Left hindlimb (tissue), 1 donor: ENCODE results near the gene CYSTM1.

Experiments
- DNase-seq: peaks from one replicate; pipeline ENCODE4 v3.0.0-alpha.2; 2018

Gene CYSTM1, protein sequence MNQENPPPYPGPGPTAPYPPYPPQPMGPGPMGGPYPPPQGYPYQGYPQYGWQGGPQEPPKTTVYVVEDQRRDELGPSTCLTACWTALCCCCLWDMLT

DNA sequence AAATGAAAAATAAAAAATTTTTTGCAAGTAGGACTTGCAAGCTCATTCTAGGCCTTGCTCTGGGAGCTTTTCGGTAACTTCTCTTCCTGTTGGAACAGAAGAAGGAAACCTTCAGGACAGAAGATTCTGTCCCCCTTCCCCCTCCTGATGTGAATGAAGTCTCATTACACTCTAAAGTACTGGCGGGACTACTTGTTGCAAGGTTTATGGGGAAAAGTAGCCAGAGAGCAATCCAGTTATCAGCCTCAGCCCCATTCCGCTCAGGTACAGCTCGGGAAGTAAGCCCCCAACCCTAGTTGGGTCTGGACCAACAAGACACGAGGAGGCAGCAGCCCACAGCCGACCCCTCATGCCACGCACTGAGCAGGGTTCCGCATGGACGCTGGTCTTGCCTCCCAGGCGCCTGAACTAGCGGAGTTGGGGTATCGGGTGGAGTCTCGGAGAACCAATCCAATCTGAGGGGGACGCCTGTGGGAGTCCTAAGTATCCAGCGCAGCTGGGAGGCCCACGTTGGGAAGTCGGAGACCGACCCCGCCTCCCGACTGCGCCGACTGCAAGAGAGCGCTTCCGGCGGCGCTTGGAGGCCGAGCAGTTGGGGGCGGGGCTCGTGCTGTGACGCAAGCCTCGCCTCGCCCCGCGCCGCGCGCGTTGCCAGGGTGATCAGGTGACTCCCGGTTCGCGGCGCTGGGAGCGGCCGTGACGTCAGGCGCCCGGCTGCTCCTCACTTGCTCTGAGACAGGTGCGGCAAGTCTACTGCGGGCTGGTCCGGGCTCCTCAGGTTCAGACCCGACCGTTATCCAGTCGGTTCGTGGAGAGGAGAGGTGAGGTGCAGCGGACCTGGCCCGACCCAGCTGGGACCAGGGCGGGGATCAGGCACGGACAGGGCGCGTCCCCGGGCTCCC, at the start of gene CYSTM1:
TSS of gene CYSTM1 (plus strand) at position 724 of the 902 bp plus-strand sequence. CDS start 19,278 bp downstream, outside the sequence.
- peak; percentile 97 for DNase-seq

DNA sequence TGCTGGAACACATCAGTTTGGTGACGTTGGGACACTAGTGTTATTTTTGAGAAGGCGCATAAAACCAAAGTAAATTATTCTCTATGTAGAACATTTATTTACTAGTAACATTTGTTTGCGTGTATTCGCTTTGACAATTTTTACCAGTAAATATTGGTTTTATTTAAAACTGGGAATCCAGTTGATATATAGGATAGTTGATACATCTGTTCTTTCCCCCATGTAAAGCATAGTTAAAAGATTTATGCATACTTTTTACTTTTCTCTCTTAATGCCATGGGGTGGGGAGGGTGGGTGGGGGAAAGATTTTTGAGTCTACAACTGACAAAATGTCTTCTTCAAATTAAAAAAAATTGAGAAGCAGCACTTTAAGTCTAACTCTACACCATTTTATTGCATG, 49.4 kb upstream of the CYSTM1 start, which contains the start of gene IGIP:
TSS of gene IGIP (plus strand) at position 301 of the 400 bp plus-strand sequence. CDS start 2,540 bp downstream, outside the sequence.
- no peak for DNase-seq

DNA sequence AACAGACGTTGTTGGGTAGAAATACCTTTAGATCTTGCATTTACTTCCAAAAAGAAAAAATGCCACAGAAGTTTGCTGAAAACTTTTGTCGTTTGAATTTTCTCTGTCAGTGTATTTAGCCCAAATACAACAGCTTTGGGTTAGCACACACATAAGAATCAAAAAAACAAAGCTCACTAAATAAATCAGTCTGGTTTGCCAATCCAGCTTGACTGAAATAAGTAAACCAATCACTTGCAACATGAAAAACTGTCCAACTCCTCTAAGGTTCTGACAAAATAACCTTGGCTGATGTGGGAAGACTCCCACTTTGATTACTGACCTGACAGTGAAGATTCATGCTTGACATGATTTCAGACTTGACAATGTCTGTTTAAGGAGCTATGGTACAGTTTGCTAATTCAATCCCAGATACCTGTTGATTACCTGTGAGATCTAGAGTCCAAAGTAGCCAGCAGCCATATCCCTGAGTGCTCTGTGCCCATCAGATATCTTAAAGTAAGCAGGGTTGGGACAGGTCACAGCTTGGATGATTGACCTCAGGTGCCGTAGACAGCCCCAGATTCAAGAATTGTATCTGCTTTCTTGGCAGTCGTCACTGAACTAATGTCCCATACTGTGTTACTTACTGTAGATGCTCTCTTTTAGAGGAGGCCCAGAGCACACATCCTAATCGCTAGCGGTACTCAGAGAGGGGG, 48.5 kb upstream of the CYSTM1 start:
- DNase-seq = no peak

DNA sequence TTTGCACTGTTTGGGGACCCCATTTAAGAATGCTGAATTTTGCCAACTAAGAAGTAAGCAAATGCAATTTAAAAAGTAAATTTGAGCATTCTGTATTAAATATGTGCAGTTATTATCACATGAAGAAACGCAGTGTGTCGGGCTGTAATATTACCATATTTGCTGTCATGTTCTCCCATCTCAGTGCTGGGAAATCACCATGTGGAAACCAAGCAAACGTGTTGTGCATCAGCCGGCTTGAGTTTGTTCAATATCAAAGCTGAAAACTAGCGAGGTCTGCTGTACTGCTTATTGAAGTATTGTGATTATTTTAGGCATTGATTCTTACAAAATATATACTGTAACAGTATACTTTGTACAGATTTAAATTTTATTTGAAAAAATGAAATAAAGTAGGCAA, 46.6 kb upstream of the CYSTM1 start:
- no peak for DNase-seq

DNA sequence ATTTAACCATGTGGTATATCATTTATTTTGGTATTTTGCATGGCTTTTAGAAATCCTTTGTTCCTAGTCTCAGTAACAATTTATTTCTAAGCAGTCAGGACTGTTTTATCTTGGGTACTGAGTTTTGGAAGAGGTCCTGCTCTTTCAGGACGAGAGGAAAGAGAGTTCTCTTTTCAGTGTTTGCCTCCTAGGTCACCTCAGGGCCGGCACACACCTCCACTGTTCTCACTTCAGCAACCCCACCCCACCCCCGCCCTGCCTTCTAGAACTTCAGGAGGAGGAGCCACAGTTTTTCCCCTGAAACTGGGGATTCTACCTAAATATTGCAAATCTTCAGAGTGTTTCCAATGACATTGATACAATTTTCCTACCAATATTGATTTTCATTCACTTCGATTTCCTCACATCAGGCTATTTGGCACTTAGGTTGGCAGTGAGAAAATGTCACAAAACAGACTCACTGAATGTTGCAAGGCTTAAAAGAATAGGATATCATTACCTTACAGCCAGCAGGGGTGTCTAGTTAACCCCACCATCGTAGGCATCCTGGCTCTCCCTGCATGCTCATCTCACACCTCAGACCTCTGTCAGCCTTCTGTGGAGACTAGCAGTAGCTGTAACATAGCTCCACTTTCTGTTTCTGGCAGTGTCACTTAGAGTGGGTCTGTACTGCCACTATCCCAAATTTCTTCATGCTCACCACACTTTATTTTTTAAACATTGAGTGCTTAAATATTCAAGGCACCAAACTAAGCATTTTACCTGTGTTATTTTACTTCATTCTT, 43.8 kb upstream of the CYSTM1 start:
- no peak for DNase-seq

DNA sequence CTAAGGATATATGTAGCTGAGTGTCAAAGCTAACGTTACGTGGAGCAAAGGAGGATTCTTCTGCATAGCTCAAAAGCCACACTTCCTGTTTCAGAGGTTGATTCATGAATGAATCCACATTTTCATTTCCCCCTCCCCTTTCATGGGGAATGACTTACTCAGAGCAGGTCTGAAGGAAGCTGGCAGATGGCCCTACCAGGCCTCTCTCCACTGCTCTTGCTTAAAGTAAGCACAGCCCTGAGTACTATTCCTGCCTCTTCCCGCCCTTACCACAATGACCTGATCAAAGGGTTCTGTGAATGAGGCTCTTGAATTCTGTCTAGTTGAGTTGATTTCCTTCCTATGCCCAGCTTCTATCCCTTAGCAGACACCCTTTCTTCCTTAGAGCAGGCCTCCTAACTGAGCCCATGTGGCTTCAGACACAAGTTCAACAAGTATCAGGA, 43.0 kb upstream of the CYSTM1 start:
- DNase-seq = no peak

DNA sequence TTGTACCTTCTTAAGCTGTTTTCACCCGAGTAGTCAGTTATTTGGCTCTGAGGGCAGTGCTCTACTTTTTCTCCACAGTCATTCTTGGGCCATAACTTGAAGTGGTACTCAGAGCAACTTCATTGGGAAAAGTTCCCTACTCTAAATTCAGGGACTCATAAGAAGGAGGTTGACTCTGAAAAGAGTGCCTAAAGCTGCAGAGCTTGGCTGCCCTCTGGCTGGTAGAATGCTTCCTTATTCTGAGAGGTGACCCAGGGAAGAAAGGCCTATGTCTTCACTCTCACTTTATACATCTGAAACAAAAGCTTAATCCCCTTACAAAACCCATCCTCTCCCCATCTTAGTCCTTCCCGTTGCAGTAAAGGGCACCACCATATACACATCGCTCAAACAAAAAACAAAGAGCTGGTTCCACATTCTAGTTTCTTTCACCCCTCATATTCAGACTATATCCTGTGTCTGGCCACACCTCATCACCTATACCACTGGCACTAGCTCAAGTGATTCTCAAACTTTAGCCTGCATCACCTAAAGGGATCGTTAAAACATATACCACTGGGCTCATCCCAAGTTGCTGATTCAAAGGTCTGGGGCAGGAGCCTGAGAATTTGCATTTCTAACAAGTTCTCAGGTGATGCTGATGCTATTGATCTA, 41.3 kb upstream of the CYSTM1 start:
- DNase-seq = no peak

DNA sequence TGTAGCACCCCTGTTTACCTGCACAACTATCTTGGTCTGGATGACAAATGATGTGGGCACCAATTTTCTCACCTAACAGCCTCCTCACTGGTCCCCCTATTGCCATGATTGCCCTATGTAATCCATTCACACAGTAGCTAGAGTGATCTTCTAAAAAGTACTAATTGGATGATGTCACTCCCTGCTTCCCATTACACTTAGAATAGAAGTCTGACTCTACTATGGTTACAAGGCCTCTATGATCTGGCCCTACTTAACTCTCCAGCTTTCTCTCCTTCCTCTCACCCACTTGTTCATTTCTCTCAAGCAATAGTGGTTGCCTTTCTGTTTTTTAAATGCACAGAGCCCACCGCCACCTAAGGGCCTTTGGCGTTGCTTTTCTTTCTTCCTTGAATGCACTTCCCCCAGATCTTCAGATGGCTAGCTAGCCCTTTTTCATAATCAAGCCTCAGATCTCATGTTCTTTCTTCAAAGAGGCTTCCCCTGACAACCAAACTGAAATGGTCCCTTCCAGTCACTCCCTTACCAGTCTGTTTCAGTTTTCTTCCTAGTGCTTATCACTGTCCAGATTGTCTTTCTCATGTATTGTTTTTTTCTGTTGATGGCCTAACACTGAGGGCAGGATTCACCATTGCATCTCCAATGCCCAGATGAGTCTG, 40.6 kb upstream of the CYSTM1 start:
- no peak for DNase-seq

DNA sequence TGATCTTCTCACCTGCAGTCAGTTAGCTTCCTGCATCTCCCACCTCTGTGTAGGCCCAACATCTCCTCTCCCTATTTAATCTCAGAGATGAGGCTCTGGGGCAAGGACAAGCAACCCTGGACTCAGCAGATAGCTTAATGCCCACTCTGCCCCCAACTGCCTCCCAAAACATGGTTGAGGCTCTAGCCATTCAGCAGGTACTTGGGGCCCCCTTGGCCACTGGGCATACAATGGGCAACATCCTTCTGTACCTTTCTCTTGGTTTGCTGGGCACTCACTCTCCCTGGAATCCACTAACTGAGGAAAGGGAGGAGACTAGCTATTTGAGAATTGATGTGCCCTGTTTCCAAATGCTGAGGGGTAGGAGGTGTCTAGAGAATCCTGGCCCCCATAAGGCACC, 39.9 kb upstream of the CYSTM1 start:
- DNase-seq = no peak

DNA sequence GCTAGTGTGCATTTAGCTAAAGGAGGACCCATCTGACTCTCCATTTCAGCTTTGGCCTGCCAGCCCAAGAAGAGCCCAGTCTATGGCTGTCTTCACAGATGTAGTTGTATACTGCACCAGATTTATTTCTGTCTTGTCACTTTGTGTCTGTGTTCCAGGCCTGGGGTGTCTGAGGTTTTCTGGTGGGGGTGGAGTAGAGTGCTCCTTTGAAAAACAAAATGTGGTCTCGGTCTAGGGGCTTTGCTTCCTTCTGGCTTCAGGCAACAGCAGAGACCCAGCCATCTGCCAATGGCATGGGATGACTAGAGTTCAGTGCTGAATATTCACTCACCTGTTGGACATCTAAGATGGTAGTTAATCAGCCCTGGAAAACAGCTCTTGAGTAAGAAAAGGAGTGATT, 38.4 kb upstream of the CYSTM1 start:
- DNase-seq = no peak

DNA sequence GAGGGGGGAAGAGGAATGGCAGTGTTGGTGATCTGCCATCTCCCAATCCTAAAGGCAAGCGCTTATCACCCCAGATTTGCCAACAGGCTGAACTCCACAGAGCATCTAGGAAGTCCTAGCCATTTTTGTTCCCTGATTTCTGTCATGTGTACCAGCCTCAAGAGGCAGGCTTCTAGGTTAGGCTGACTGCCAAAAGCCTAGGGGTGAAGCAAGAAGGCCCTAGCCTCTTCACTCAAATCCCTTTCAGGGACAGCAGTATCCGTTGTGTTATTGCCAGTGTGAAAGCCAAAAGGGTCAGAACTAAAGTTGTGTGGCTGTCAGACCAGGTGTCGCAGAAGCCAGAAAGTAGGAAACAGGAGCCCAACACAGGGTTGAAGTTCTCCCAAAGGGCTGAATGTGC, 34.6 kb upstream of the CYSTM1 start:
- DNase-seq = no peak

DNA sequence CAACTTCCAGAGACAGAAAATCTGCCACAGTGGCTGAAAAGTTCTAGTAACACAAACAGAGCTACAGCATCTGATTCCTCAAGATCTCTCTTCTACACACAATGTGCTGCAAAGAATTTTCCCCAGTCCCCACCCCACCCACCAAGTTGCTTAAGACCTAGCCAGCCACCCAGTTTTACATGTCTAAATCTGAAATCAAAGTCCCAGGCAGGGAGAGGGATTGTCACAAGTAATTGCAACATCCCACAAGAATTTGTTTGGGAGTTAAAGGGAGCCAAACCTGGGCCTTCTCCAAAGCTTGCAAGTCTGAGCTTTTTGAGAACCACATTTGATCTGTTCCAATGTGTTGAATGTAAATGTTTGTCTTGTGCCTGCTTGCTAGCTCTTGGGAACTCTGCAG, 33.7 kb upstream of the CYSTM1 start:
- no peak for DNase-seq

DNA sequence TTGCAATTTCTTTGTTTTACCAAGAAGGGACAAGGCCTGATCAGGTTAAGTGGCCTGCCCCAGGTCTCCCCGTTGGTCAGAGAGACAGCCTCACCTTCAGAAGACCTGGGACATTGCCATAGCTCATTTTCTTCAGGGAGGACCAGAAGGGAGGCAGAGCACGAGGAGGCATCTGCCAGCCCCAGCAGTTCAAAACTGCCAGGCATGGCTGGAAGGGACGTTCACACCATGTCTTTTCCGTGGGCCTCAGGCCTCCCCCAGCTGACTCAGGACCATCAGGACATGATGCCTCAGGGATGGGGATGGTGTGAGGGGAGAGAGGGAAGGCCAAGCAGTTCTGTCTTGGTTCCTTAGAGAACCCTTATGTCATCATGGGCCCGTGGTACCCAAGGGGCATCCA, 32.7 kb upstream of the CYSTM1 start:
- no peak for DNase-seq

DNA sequence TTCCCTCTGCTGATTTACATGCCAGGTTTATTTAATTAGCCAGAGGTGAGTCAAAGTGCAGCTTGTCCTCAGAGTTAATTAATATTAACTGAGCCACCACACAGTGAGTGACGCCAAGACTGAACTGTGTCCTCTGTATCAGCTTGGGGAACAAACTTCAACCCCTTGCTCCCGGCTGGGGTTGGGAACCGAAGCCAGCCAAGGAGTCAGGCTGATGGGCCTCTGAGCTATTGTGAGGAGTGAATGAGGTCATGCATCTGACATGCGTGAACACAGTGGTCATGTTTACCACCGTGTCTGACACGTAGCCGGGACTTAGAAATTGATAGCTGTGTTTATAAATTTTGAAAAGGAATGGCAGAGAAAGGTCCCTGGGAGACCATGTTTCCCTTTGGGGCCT, 32.1 kb upstream of the CYSTM1 start:
- no peak for DNase-seq

DNA sequence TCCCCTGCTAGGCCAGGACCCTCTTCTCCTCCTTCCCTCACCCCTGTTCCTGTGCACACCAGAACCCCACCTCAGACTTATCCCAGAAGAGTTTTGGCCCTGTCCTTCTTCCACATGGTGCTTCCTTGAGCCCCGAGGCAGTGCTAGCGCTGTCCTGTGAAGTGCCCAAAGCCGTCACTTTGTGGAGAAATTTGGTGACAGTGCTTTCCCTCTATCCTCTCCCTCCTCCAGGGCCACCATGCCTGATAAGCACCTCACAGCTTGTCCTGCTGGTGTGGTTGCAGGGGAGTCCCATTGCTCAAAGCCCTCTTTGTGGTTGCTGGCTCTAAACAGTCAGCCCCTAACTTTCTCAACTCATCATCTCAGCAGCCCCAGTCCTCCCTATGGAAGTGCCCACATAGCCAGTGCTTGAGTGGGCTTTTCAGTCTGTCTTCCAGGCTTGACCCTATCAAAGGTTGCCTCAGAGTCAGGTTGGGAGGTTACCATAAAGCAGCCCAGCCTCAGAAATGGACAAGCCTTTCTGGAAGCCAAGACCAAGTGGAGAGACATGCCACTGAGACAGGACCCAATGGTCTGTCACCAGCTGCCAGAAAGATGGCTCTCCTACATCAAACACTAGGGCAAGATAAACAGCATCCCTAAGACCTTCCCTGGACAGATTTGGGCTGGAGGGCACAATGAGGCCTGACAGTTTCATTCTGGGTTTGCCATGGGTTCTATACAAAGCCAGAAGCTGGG, 31.3 kb upstream of the CYSTM1 start:
- DNase-seq = no peak

DNA sequence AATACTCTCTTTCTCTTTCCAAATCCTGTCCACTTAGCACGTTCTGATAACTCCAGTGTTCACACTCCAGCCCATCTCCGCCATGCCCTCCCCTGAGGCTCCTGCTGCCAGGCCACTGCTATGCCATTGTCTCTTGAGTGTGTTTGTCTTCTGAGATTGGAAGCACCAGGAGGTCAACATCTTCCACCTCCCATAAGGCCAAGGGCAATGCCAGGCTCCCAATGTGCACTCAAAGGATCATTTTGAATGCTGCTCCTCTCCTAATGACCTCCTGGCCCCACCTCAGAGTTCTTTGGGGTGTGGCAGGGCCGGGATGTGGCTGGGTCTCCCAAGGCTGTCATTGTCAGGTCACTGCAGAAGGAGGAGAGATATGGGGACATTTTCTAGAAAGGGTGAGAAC, 29.7 kb upstream of the CYSTM1 start:
- no peak for DNase-seq

DNA sequence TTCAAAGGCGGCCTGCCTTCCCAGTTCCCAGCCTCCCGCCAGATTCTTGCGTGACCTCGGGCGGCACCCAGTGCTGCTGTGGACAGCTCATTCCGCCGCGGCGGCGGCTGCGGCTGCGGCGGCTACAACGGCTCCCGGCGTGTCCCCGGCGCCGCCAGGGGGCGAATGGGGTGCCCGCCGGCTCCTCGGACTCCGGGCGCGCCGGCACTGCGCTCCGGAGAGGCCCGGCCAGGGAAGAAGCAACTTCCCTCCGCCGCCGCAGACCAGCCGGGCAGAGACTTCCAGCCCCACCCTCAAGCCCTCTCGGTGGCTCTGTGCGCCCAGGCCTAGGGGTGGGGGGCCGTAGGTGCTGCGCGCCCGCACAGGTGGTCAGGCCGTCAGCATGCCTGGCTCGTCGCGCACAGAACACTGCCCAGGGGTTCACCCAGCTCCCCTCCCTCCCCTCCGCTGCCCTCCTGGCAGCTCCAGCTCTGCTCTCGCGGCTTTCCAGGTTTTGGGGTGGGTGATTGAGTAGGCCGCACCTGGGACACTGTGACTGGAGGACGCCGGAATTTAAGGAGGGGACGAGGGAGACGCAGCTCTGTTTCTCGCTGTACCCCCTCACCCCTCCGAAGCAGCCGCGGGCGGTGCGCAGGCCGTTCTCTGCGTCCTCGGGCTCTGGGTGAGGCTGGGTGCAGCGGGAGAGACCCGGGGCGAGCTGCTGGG, 29.0 kb upstream of the CYSTM1 start:
- peak; percentile 70 for DNase-seq

DNA sequence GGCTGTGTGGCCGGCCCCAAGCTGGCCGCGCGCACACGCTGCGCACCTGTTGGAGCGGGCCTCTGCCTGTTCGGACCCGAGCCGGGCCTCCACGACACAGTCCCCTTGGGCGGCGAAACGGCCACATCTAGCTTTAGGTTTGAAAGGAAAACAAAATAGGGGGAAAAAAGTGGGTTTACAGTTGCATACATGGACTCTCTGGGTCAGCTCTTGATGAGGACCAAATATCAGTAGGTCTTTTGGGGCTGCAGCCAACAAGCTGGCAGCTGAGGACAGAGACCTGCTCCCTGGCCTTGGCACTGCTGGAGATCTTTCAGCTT, 28.5 kb upstream of the CYSTM1 start:
- no peak for DNase-seq

DNA sequence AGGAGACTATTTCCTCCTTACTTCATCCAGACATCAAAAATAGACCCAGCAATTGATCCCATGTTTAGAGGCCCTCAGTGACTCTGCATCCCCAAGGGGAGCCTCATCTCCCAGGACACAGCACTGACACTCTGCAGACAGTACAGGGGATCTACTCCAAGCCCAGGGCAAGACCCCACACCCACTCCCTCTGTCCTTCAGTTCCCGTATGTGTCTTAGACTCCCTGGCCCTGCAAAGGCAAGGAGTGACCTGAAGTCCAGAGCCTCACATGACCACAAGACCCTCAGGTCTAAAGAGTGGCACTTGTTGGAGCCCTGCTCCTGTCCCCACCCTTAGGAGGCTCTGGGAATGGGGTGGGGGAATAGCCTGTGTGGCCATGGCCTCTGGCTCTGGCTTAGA, 27.5 kb upstream of the CYSTM1 start:
- DNase-seq = no peak

DNA sequence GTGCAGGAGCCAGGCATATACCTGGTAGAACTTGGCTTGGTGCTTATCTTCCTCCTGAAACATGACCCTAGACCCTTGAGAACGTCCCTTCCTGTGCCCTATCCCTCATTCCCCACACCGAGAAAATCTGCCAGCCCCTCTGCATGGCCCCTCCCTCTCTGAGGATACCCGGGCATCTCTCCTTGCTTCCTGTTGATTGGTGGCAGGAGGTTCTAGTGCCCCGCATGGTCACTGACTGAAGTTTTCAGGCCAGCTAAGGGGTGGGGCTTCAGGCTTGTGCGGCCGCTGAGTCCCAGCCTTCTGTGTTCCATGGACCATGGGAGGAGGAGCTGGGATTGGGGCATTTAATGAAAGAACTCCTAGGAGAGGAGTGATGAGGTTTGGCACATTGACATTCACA, 26.5 kb upstream of the CYSTM1 start:
- DNase-seq = no peak

DNA sequence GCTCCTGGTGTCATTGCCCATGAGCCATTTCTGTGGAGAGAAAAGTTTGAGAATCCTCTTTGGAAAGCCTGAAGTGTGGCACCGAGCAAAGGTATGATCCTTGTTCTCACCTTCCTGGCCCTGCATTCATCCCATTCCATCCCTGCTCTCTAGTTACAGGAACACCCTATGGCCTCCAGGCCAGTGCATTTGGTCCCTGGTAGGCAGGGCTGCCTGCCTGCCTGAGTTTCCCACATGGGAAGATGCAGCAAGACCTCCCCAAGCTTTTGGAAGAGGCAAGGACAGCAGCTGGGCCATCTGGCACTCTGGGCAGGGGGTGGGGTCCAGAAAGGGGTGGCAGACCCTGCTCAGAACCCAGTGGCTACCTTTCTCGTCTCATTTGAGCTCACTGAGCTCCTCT, 24.8 kb upstream of the CYSTM1 start:
- no peak for DNase-seq
